Keratinocyte (primary cell): ENCODE results near the gene S1PR2.

Experiments
- EZH2 ChIP-seq: IDR thresholded peaks from one replicate; pipeline ENCODE4 v1.6.1; 2012; ENCODE audit warnings: inconsistent platforms, mild to moderate bottlenecking, low read length, moderate library complexity
- TF ChIP-seq, protein P1 (sequence below), 3 experiments: IDR thresholded peaks in 1 of 3; conservative IDR thresholded peaks in 1 of 3; optimal IDR thresholded peaks in 1 of 3; 2 replicates in 2 of 3; 3 replicates in 1 of 3; pipeline versions ENCODE3 to v1.5.1; 2011; ENCODE audit warnings: low read length in 3 of 3, mild to moderate bottlenecking in 3 of 3, moderate library complexity in 2 of 3, control low read depth in 1 of 3, inconsistent platforms in 1 of 3; ENCODE audit not compliant: insufficient read depth in 2 of 3; ENCODE audit errors: extremely low read depth in 1 of 3

GRCh38 chr19:10277795-10278589 lies 46.9 kb upstream of the S1PR2 start:
- TF ChIP-seq, protein P1, sequence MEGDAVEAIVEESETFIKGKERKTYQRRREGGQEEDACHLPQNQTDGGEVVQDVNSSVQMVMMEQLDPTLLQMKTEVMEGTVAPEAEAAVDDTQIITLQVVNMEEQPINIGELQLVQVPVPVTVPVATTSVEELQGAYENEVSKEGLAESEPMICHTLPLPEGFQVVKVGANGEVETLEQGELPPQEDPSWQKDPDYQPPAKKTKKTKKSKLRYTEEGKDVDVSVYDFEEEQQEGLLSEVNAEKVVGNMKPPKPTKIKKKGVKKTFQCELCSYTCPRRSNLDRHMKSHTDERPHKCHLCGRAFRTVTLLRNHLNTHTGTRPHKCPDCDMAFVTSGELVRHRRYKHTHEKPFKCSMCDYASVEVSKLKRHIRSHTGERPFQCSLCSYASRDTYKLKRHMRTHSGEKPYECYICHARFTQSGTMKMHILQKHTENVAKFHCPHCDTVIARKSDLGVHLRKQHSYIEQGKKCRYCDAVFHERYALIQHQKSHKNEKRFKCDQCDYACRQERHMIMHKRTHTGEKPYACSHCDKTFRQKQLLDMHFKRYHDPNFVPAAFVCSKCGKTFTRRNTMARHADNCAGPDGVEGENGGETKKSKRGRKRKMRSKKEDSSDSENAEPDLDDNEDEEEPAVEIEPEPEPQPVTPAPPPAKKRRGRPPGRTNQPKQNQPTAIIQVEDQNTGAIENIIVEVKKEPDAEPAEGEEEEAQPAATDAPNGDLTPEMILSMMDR (optimal IDR thresholded peaks at IDR 0.05 in 1 of 3, IDR thresholded peaks at IDR 0.05 in 1 of 3, conservative IDR thresholded peaks at IDR 0.05 in 1 of 3; ENCODE audit: extremely low read depth in 1 of 3, insufficient read depth in 2 of 3, low read length in 3 of 3), result no peak
- no peak for TF ChIP-seq EZH2
